HepG2 (cell line): ENCODE measurements around the gene RELL1. TPM values are rescaled to one million over a fixed set of nuclear protein-coding genes. Genes with fewer than 3 reads are reported as not detected.
A peak's percentile ranks its signal among the peaks of the same experiment; 100 is the strongest.

Source experiments
- ELF4 ChIP-seq: sonication (generic); formaldehyde crosslinking; IDR thresholded peaks from 2 replicates; pipeline ENCODE4 v1.5.0; 2020; ENCODE audit warnings: missing genetic modification reagents, mild to moderate bottlenecking, moderate library complexity, borderline replicate concordance
- EP300 ChIP-seq, 3 experiments: sonication (generic) in 1 of 3; formaldehyde crosslinking in 1 of 3; IDR thresholded peaks; 2 replicates each; pipeline versions ENCODE4 v1.5.1 to v1.6.1; 2011 to 2020; ENCODE audit warnings: low read depth in 2 of 3, low read length in 2 of 3, borderline replicate concordance in 1 of 3, improper control_type of control experiment in 1 of 3, mild to moderate bottlenecking in 1 of 3, missing genetic modification reagents in 1 of 3, moderate library complexity in 1 of 3
- ERF ChIP-seq: IDR thresholded peaks from 2 replicates; pipeline ENCODE4 v1.6.1; 2018; ENCODE audit warnings: missing biosample characterization, missing genetic modification reagents
- FOXJ3 ChIP-seq: sonication (generic); formaldehyde crosslinking; IDR thresholded peaks from 2 replicates; pipeline ENCODE4 v1.4.0; 2020; ENCODE audit warnings: missing genetic modification reagents, mild to moderate bottlenecking, borderline replicate concordance
- GABPA ChIP-seq, 2 experiments: IDR thresholded peaks; 2 replicates each; pipeline ENCODE4 v1.6.1; 2011 to 2016; ENCODE audit warnings: low read depth in 2 of 2, low read length in 1 of 2, missing biosample characterization in 1 of 2, missing genetic modification characterization in 1 of 2
- KIAA2018 ChIP-seq: sonication (generic); formaldehyde crosslinking; IDR thresholded peaks from 2 replicates; pipeline ENCODE4 v1.5.0; 2020; ENCODE audit warnings: mild to moderate bottlenecking, missing genetic modification reagents, borderline replicate concordance
- TEAD3 ChIP-seq: optimal IDR thresholded peaks from 2 replicates; pipeline ENCODE3; 2016; ENCODE audit warnings: borderline replicate concordance
- THAP7 ChIP-seq: sonication (generic); formaldehyde crosslinking; IDR thresholded peaks from 2 replicates; pipeline ENCODE4 v1.8.1; 2023; ENCODE audit warnings: mild to moderate bottlenecking, missing genetic modification reagents
- ZBTB4 ChIP-seq: sonication (generic); formaldehyde crosslinking; IDR thresholded peaks from 2 replicates; pipeline ENCODE4 v1.4.0; 2020; ENCODE audit warnings: missing genetic modification reagents, mild to moderate bottlenecking, borderline replicate concordance
- ZFP91 ChIP-seq: sonication (generic); formaldehyde crosslinking; IDR thresholded peaks from 2 replicates; pipeline ENCODE4 v1.9.0; 2022; ENCODE audit warnings: missing genetic modification reagents, mild to moderate bottlenecking, borderline replicate concordance
- ZNF326 ChIP-seq: sonication (generic); formaldehyde crosslinking; IDR thresholded peaks from 2 replicates; pipeline ENCODE4 v1.4.0; 2020; ENCODE audit warnings: missing genetic modification reagents, borderline replicate concordance
- ZNF580 ChIP-seq: IDR thresholded peaks from 2 replicates; pipeline ENCODE4 v1.6.1; 2016; ENCODE audit warnings: low read depth, borderline replicate concordance
- ZNF7 ChIP-seq: IDR thresholded peaks from 2 replicates; pipeline ENCODE4 v1.6.1; 2016; ENCODE audit warnings: missing biosample characterization, missing genetic modification reagents
- ZNF720 ChIP-seq: sonication (generic); formaldehyde crosslinking; IDR thresholded peaks from 2 replicates; pipeline ENCODE4 v1.4.0; 2020; ENCODE audit warnings: missing genetic modification reagents
- polyA plus RNA-seq, 8 experiments: library from polyadenylated mRNA; depleted of rRNA in 3 of 8; stranded (reverse) in 7 of 8; unstranded in 1 of 8; fragments of >200 nt; fragmentation: Illumina TruSeq in 4 of 8; extraction: Trizol in 4 of 8; gene quantifications; 2 replicates each; pipeline versions ENCODE4 v1.2.1 to v1.2.3, GENCODE V29; 2011 to 2016; ENCODE audit warnings: low read depth in 4 of 8, missing spikeins in 1 of 8, mixed read lengths in 1 of 8; ENCODE audit not compliant: insufficient read depth in 1 of 8
- total RNA-seq, 5 experiments: library from RNA; depleted of rRNA; stranded (reverse); fragments of >200 nt; fragmentation: Illumina TruSeq; extraction: Trizol; gene quantifications; 2 replicates each; pipeline ENCODE4 v1.2.3, GENCODE V29; 2016; ENCODE audit warnings: low read depth in 1 of 5

The RELL1 gene
- total and polyA plus RNA-seq, 2 of the 13 experiments (the other 11 are each of a cell fraction or from before 2014, with no cell fraction given): 8.4 to 58.4 TPM

DNA sequence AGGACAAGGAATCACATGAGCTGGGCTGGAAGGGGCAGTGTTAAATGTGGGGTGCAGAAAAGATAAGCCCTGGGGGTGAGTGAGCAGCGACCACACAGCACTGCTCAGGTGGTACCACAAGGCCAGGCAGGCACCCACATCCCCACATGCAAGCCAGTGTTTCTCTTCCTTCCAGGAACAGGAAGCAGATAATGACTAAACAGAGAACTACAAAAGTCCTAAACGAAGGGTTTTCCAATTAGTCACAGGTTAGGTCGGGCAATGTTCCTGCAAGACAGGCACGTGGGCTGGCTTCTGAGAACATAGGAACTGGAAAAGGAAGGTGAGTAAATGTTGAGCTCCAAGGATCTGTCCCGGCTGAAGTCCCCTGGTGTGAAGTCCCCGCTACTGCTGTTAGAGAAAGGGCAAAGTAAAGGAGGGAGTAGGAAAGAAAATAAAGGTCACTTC lies 19.5 kb downstream of the RELL1 start (continued):
- TF ChIP-seq ZFP91 (no peak), ERF (CRISPR knock-in tag) (peak; percentile 34; the same call in 1 of the 2 replicates), TEAD3 (peak; percentile 59), ZNF326 (CRISPR knock-in tag) (no peak), KIAA2018 (CRISPR knock-in tag) (no peak), FOXJ3 (CRISPR knock-in tag) (no peak), ZNF720 (CRISPR knock-in tag) (no peak), ZBTB4 (CRISPR knock-in tag) (no peak), ELF4 (CRISPR knock-in tag) (no peak), ZNF7 (peak; percentile 99), THAP7 (CRISPR knock-in tag) (no peak), GABPA (IDR thresholded peaks at IDR 0.05; ENCODE audit: low read depth, low read length) (no peak), GABPA (CRISPR knock-in tag; IDR thresholded peaks at IDR 0.05; ENCODE audit: low read depth) (peak; percentile 43; the same call in 1 of the 2 replicates), ZNF580 (CRISPR knock-in tag) (no peak), EP300 (IDR thresholded peaks at IDR 0.05; ENCODE audit: low read depth in 2 of 2, low read length in 2 of 2) (peak in 1 of 2 experiments; percentile 68; a peak in 2 of 4 replicates), EP300 (CRISPR knock-in tag; IDR thresholded peaks at IDR 0.05; ENCODE audit: borderline replicate concordance) (peak; percentile 65; the same call in 1 of the 2 replicates)
